ENCODE results near the gene COX8A. TPM values are rescaled to one million over a fixed set of nuclear protein-coding genes. Genes with fewer than 3 reads are reported as not detected.

COX8A gene
- total and polyA plus RNA-seq, 9 of the 15 experiments (the other 6 are each of a cell fraction or from before 2014, with no cell fraction given): 274 to 1,206 (median 526) TPM

- no peak for TF ChIP-seq MTA3 (IDR thresholded peaks at IDR 0.05; ENCODE audit: borderline replicate concordance)
- TF ChIP-seq CBX5 (IDR thresholded peaks at IDR 0.05; ENCODE audit: borderline replicate concordance, low read depth): no peak
- no peak for TF ChIP-seq PRPF4 (IDR thresholded peaks at IDR 0.05; ENCODE audit: insufficient read depth, low read depth, low read length, poor library complexity, severe bottlenecking)
- TF ChIP-seq E2F4 (CRISPR knock-in tag; IDR thresholded peaks at IDR 0.05; ENCODE audit: low read depth): no peak
- no peak for TF ChIP-seq NR4A1 (CRISPR knock-in tag; IDR thresholded peaks at IDR 0.05)
- TF ChIP-seq NR4A1 (tag; IDR thresholded peaks at IDR 0.05): no peak
- TF ChIP-seq SRSF7 (optimal IDR thresholded peaks at IDR 0.05; ENCODE audit: low read depth, low read length): no peak
- 0 out of 2 replicates have a peak, but pooled peaks have one; percentile 34 for TF ChIP-seq SP1 (CRISPR knock-in tag; IDR thresholded peaks at IDR 0.05)
- TF ChIP-seq GMEB1 (CRISPR knock-in tag; IDR thresholded peaks at IDR 0.05): no peak
- TF ChIP-seq CTCF (IDR thresholded peaks at IDR 0.05 in 2 of 3, conservative IDR thresholded peaks at IDR 0.05 in 1 of 3; ENCODE audit: insufficient read depth in 2 of 3, low read depth in 1 of 3, low read length in 3 of 3): peak; percentile 69 to 78 (median 74)
- no peak for TF ChIP-seq ELK3 (CRISPR knock-in tag; IDR thresholded peaks at IDR 0.05)
- TF ChIP-seq, protein P1, sequence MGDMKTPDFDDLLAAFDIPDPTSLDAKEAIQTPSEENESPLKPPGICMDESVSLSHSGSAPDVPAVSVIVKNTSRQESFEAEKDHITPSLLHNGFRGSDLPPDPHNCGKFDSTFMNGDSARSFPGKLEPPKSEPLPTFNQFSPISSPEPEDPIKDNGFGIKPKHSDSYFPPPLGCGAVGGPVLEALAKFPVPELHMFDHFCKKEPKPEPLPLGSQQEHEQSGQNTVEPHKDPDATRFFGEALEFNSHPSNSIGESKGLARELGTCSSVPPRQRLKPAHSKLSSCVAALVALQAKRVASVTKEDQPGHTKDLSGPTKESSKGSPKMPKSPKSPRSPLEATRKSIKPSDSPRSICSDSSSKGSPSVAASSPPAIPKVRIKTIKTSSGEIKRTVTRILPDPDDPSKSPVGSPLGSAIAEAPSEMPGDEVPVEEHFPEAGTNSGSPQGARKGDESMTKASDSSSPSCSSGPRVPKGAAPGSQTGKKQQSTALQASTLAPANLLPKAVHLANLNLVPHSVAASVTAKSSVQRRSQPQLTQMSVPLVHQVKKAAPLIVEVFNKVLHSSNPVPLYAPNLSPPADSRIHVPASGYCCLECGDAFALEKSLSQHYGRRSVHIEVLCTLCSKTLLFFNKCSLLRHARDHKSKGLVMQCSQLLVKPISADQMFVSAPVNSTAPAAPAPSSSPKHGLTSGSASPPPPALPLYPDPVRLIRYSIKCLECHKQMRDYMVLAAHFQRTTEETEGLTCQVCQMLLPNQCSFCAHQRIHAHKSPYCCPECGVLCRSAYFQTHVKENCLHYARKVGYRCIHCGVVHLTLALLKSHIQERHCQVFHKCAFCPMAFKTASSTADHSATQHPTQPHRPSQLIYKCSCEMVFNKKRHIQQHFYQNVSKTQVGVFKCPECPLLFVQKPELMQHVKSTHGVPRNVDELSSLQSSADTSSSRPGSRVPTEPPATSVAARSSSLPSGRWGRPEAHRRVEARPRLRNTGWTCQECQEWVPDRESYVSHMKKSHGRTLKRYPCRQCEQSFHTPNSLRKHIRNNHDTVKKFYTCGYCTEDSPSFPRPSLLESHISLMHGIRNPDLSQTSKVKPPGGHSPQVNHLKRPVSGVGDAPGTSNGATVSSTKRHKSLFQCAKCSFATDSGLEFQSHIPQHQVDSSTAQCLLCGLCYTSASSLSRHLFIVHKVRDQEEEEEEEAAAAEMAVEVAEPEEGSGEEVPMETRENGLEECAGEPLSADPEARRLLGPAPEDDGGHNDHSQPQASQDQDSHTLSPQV (IDR thresholded peaks at IDR 0.05): 0 out of 2 replicates have a peak, but pooled peaks have one; percentile 0
- no peak for TF ChIP-seq CBFA2T2 (conservative IDR thresholded peaks at IDR 0.05)
- TF ChIP-seq RFX1 (IDR thresholded peaks at IDR 0.05): no peak
- TF ChIP-seq, protein P2, sequence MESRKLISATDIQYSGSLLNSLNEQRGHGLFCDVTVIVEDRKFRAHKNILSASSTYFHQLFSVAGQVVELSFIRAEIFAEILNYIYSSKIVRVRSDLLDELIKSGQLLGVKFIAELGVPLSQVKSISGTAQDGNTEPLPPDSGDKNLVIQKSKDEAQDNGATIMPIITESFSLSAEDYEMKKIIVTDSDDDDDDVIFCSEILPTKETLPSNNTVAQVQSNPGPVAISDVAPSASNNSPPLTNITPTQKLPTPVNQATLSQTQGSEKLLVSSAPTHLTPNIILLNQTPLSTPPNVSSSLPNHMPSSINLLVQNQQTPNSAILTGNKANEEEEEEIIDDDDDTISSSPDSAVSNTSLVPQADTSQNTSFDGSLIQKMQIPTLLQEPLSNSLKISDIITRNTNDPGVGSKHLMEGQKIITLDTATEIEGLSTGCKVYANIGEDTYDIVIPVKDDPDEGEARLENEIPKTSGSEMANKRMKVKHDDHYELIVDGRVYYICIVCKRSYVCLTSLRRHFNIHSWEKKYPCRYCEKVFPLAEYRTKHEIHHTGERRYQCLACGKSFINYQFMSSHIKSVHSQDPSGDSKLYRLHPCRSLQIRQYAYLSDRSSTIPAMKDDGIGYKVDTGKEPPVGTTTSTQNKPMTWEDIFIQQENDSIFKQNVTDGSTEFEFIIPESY (CRISPR knock-in tag; IDR thresholded peaks at IDR 0.05): peak; percentile 65; the same call in 1 of the 2 replicates
Measured at GRCh38 chr11:63945477-63946163, 28.8 kb upstream of the COX8A start (continued).

Measured in K562 (cell line).